A172 (cell line): ENCODE data around the gene DIPK1B. TPM values are rescaled to one million over a fixed set of nuclear protein-coding genes. Genes with fewer than 3 reads are reported as not detected.

Experiments
- DNase-seq: peaks from one replicate; pipeline ENCODE4 v3.0.0-alpha.2; 2015; ENCODE audit warnings: low spot score
- total RNA-seq: library from RNA; depleted of rRNA; stranded (reverse); fragments of >200 nt; shearing (Covaris generic); gene quantifications from 2 replicates; pipeline ENCODE4 v1.2.3, GENCODE V29; 2014; rRNA removed

DIPK1B gene
- 16.0 and 16.7 TPM in 2 replicates for total RNA-seq

GRCh38 chr9:136711751-136712689 is at the start of gene DIPK1B:
Gene DIPK1B, plus strand, starts transcription at chr9:136712572. Its CDS starts 94 bp downstream, at chr9:136712666.
- DNase-seq = no peak

GRCh38 chr9:136662656-136663581 is 49.5 kb upstream of the DIPK1B start, which contains the start of gene EGFL7:
Gene EGFL7, plus strand, starts transcription at chr9:136662916. Its CDS starts 5,367 bp downstream, at chr9:136668283.
- no peak for DNase-seq

- DNase-seq = no peak
These were observed 48.1 kb upstream of the DIPK1B start for GRCh38 chr9:136664000-136664915.

- no peak for DNase-seq
These were observed 47.2 kb upstream of the DIPK1B start for GRCh38 chr9:136665111-136665703.

GRCh38 chr9:136665704-136666371 is 46.5 kb upstream of the DIPK1B start:
- no peak for DNase-seq

- DNase-seq = peak; percentile 40
These were observed 45.8 kb upstream of the DIPK1B start for GRCh38 chr9:136666372-136667213.

- DNase-seq = no peak
These were observed 45.0 kb upstream of the DIPK1B start for GRCh38 chr9:136667214-136667939.

GRCh38 chr9:136667940-136668760 is 44.2 kb upstream of the DIPK1B start:
- no peak for DNase-seq

- peak; percentile 65 for DNase-seq
These were observed 43.2 kb upstream of the DIPK1B start for GRCh38 chr9:136668983-136669790.

GRCh38 chr9:136669791-136670464 is 42.4 kb upstream of the DIPK1B start:
- no peak for DNase-seq

- DNase-seq = no peak
These were observed 41.7 kb upstream of the DIPK1B start for GRCh38 chr9:136670576-136671253.

- no peak for DNase-seq
These were observed 41.1 kb upstream of the DIPK1B start for GRCh38 chr9:136671254-136671614.

- DNase-seq = no peak
These were observed 40.5 kb upstream of the DIPK1B start for GRCh38 chr9:136671646-136672430.

GRCh38 chr9:136672431-136673087 is 39.8 kb upstream of the DIPK1B start:
- no peak for DNase-seq
